Ishikawa (cell line): ENCODE measurements around the gene CACNA1E.

Experiments used
- CEBPB ChIP-seq: IDR thresholded peaks from 2 replicates; pipeline ENCODE4 v1.6.1; 2012
- REST ChIP-seq: IDR thresholded peaks from 2 replicates; pipeline ENCODE4 v1.6.1; 2012; ENCODE audit warnings: low read depth, mild to moderate bottlenecking

DNA sequence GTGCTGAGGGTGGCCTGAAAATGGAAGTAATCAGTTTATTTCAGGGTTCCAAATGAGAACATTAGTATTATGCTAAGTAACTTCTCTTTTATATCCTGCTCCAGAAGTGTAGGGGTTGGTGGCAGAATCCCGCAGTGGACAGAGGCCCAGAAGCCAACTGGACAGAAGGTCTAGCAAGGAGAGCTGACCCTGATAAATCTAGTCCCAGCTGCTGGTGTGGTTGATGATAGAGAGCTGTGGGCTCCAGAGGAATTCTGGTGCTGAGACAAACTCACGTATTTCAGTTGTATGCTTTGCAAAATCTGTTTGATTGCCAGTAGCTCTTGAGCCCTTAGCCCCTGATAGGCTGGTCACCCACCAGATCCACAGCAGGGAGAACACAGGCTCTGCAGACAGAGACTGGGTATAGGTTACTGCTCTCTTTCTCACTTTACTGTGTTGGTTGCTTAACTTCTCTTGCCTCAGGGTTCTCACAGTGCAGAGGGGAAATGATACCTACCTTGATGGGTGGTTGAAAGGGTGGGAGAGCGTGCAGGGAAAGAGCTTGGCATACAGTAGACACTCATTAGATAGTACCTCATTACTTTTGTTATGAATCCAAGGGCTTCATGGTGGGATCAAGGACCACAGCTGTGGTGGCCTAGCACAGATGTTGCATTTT is 29.6 kb upstream of the CACNA1E start:
- no peak for TF ChIP-seq CEBPB
- TF ChIP-seq REST = no peak
